Astrocyte of the cerebellum (primary cell): ENCODE results near the gene KCNJ6.

Experiments used
- DNase-seq: peaks from one replicate; pipeline ENCODE4 v3.0.0-alpha.2; 2011; ENCODE audit warnings: low read depth
- H3K4me3 ChIP-seq: 2 replicates; pipeline ENCODE4 v1.5.1; 2011; ENCODE audit warnings: mild to moderate bottlenecking, low read depth, low read length, moderate library complexity
- in situ Hi-C: cut with HindIII; loops from 2 replicates; pipeline ENCODE4 v1.10.0; 2017; ENCODE audit warnings: low sequenced_read_pairs
- TF ChIP-seq, protein P1 (sequence below): IDR thresholded peaks from 2 replicates; pipeline ENCODE4 v1.5.1; 2012; ENCODE audit warnings: low read length, low read depth, moderate library complexity, mild to moderate bottlenecking; ENCODE audit errors: missing control alignments

The KCNJ6 gene

DNA sequence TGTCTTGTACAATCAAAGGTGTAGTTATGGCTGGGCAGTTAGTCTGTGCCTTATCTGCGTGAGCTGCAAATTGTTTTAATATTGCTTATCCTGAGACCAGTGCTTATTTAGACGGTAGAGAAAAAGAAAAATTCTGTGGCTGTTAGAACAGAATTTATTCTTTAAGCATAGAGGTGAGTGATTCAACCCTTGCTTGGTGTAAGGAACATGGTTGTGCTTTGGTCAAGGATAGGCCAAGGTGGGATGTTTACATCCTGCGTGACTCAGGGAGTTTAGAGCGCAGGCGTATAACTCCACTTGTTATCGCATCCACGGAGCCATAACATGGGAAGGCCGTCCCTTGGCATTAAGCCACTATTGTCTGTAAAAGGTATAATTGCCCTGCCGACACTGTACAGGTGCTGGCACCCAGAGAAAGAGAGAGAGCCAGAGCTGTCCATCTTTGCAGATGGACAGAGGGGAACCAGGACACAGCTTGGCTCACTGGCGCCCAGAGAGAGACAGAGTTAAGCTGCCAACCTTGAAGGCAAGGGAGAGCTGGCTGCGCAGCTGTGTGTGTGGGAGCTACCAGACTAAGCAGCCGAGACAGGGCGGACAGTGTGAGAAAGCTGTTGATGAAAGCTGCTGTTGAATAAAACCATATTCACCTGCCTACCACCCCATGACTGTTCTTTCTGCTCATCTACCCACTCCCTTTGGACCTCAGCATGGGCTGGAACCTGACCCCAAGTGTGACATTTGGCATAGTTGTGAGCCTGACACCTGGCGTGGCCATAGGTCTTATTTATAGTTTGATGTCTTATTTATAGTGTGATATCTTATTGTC lies 349.3 kb downstream of the KCNJ6 start:
- no peak overlapping the region for H3K4me3 ChIP-seq
- TF ChIP-seq, protein P1, sequence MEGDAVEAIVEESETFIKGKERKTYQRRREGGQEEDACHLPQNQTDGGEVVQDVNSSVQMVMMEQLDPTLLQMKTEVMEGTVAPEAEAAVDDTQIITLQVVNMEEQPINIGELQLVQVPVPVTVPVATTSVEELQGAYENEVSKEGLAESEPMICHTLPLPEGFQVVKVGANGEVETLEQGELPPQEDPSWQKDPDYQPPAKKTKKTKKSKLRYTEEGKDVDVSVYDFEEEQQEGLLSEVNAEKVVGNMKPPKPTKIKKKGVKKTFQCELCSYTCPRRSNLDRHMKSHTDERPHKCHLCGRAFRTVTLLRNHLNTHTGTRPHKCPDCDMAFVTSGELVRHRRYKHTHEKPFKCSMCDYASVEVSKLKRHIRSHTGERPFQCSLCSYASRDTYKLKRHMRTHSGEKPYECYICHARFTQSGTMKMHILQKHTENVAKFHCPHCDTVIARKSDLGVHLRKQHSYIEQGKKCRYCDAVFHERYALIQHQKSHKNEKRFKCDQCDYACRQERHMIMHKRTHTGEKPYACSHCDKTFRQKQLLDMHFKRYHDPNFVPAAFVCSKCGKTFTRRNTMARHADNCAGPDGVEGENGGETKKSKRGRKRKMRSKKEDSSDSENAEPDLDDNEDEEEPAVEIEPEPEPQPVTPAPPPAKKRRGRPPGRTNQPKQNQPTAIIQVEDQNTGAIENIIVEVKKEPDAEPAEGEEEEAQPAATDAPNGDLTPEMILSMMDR, result no peak
- DNase-seq, result no peak
- in situ Hi-C loops, result no loop called here

DNA sequence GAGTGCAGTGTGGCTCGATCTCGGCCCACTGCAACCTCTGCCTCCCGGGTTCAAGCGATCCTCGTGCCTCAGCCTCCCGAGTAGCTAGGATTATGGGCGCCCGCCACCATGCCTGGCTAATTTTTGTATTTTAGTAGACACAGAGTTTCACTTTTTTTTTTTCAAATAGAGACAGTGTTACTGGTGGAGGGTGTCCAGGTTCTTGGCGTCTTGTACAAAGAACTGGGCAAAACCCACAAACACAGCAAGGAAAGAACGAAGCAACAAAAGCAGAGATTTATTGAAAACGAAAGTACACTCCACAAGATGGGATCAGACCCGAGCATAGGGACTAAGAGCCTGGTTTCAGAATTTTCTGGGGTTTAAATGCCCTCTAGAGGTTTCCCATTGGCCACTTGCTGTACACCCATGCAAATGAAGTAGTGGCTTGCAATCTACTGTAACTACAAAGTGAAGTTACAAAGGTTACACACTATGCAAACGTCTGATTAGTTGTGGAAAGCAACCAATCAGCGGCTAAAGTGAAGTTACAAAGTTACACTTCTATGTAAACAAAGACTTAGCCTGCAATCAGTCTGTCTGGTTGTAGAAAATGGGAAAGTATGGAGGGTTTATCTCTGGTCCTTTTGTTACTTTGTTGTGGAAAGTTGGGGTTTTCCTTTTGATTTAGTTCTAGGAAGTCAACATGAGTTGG lies 350.6 kb downstream of the KCNJ6 start:
- in situ Hi-C loops, result no loop called here
- TF ChIP-seq, protein P1, result no peak
- DNase-seq, result no peak
- peak overlapping the region; percentile 7 for H3K4me3 ChIP-seq

DNA sequence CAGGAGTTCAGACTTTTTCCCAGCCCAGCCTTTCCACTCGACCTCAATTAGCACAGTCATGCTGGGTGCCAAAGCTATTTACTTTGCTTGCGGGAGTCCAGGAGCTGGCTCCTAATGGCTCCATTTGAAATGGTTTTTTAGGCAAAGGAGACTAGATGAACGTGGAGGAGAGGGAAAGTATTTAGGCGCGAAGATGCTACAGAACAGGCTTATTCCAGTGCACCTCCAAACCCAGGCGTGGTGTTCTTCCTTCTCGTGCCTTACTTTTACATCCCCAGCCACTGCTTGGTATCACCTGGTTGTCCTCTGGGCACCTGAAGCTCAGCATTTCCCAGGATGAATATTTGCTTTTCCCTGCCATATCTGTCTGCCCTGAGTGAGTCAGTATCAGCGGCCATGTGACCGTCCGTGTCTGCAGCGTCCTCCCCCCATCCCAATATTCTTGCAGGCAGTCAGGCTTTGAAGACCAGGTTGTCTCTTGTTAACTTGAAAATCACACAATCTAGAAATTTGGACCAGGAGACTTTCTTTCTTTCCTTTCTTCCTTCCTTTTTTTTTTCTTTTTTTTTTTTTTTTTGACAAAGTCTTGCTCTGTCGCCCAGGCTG lies 351.2 kb downstream of the KCNJ6 start:
- DNase-seq, result no peak
- H3K4me3 ChIP-seq, result peak overlapping the region; percentile 59
- TF ChIP-seq, protein P1, result no peak
- in situ Hi-C loops, result no loop called here

DNA sequence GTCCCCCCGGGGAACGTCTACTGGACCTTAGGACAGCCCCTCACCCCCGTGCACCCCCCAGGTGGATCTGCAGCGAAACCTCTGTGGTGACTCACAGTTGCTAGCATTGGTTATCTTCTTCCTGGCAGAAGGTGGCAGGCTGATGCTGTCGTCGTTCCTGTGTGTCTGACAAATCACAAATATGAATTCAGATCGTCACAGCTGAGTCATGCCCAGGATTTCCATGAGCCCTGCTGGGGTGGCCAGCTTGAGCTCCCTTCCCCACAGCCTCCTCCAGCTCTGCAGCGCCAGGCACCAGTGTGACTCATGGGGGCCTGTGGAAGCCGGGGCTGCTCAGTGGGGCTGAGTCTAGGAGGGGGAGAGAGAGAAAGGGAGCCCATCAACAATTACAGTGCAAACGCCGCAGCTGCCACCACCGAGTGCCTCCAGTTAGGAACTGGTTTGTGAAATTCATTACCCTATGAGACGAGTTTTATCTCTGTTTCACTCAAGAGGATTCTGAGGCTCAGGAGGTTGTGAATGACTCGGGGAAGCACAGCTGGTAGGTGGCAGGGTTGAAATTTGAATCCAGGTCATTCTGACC lies 351.8 kb downstream of the KCNJ6 start:
- peak; percentile 94 for DNase-seq

DNA sequence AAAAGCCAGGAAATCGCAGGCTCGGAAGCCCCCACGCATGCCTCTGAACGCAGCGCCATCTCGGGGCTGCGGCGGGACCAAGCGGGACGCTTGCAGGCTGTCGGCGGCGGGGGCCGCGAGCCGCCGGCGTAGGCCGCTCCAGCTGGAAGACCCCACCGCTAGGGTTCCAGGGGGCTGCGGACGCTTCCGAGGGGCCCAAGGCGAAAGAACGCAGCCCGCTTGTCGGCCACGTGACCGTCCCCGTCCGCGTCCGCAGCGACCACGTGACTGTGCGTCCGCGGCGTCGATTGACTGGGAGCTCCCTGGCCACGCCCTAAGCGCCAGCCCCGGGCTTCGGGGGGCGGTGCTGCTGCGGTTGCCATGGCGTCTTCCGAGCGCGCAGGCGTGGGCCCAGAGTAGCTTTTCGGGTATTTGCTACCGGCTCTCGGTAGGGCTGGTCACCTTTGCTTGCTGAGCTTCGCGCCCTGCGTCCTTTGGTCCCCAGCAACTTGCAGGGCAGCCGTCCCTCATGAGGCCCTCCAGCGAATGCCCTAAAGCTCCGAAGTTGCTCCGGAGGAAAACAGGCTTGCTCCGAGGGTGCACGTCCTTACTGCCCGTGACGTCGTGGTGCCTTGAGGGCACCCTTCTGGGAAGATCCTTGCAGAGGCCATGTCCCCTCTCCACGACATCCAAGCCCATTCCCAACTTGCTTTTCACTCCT lies 352.5 kb downstream of the KCNJ6 start:
- in situ Hi-C loops, result no loop called here
- TF ChIP-seq, protein P1, result peak; percentile 47

More for the DNA sequence above, 351.8 kb downstream of the KCNJ6 start:
- peak overlapping the region; percentile 59 for H3K4me3 ChIP-seq
- in situ Hi-C loops, result no loop called here
- TF ChIP-seq, protein P1, result no peak

More for the DNA sequence above, 352.5 kb downstream of the KCNJ6 start:
- peak; percentile 79 for DNase-seq
- peak overlapping the region; percentile 59 for H3K4me3 ChIP-seq
